Erythroblast (primary cell): ENCODE results near the gene TULP1.

Source experiments
- GATA1 ChIP-seq: IDR thresholded peaks from 2 replicates; pipeline ENCODE4 v1.6.1; 2011; ENCODE audit warnings: low read depth, mild to moderate bottlenecking, control low read depth, low read length, moderate library complexity
- POLR2A ChIP-seq: IDR thresholded peaks from 2 replicates; pipeline ENCODE4 v1.6.1; 2011; ENCODE audit warnings: mild to moderate bottlenecking, low read length

GRCh38 chr6:35463292-35463691 lies 49.4 kb downstream of the TULP1 start:
- TF ChIP-seq POLR2A (no peak), GATA1 (no peak)
